GM21786 (cell line): Measurements from ENCODE around the gene EGFL8.

Experiments
- ATAC-seq: cut with Tn5 transposase; IDR thresholded peaks from one replicate; pipeline ENCODE4 v1.9.1; 2021; ENCODE audit not compliant: unreplicated experiment

Gene EGFL8

GRCh38 chr6:32146287-32146686 lies 18.1 kb upstream of the EGFL8 start:
- ATAC-seq = no peak

- ATAC-seq = no peak
These were observed 17.7 kb upstream of the EGFL8 start for GRCh38 chr6:32146687-32147086.

DNA sequence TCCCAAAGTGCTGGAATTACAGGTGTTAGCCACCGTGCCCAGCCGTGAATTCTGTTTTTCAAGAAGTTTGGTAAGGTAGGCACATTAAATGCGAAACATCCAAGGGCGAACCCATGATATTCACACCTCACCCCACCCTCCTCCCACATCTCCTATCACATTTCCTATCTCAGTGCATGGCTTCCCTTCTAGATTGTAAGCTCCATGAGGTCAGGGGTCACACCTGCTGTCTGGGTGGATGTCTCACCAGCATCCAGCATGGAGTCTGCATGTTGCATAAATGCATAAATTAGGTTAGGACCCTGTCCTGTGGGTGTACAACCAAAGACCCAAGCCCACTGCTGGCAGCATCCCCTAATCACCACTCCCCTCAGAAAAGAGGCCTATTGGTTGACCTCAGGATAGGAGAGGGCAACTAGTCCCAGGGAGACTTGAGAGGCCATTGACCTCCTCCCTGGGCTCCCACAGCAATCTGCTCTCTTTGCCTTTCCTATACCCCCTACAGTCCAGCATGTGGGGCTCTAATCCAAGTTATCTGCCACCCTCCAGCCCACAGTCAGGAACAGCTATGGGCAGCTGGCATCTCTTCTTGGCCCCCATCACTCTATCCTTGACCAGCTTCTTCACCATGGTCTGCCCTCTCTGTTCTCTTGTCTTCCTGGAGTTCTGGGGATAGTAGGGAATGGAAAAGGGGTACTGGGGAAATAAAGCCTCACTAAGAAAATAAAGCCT lies 16.8 kb upstream of the EGFL8 start:
- ATAC-seq = no peak

DNA sequence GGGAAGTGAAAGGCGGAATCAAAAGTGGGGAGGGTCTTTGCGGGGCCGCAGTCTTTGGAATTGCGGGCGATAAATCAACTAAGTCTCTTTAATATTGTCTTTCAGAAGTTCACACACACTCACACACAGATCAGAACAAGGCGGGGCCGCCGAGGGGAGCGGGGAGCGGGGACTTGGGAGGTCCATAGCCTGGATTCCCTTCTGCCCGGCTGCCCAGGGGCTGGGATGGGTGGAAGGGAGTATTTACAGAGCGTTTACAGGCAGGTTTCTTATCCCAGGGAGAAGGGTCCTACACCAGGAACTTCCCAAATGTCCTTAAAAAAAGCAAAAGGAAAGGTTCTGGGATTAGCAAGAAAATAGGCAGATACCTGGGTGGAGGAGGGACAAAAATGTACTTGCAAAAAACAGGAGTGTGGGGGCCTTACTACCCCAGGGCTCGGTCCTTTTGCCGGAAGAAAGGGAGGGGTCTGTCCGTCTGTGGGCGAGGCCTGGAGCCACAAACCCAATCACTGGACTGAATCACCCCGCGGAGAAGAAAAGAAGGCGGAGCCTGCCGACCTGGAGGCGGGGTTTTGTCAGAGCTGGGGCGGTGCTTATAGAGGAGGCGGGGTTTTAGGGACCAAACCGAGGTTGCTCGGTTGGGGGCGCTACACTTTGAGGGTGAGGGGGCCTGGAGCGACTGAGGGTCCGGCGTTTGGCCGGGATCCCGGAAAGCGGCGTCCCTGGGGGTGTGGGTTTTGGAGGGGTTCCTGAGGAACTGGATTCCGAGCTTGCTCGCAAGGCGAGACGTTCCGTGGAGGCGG lies 15.9 kb upstream of the EGFL8 start:
- ATAC-seq = no peak

- ATAC-seq = no peak
These were observed 15.2 kb upstream of the EGFL8 start for GRCh38 chr6:32149092-32149755.

- ATAC-seq = no peak
These were observed 14.2 kb upstream of the EGFL8 start for GRCh38 chr6:32149932-32150870.

GRCh38 chr6:32151181-32151862 lies 13.1 kb upstream of the EGFL8 start:
- no peak for ATAC-seq

GRCh38 chr6:32151863-32152768 lies 12.3 kb upstream of the EGFL8 start, which contains the start of gene PRRT1:
Gene PRRT1 (minus strand): TSS chr6:32151939. CDS start chr6:32151827, 112 bp downstream.
- no peak for ATAC-seq

- ATAC-seq = no peak
These were observed 11.4 kb upstream of the EGFL8 start for GRCh38 chr6:32152769-32153563.

- ATAC-seq = no peak
These were observed 10.6 kb upstream of the EGFL8 start, which contains the start of gene PPT2 for GRCh38 chr6:32153564-32154513. Gene PPT2 (plus strand): TSS chr6:32154141. CDS start chr6:32154595, 454 bp downstream.

- ATAC-seq = no peak
These were observed 9.8 kb upstream of the EGFL8 start for GRCh38 chr6:32154514-32155161.

GRCh38 chr6:32156891-32157290 lies 7.5 kb upstream of the EGFL8 start:
- ATAC-seq = no peak

DNA sequence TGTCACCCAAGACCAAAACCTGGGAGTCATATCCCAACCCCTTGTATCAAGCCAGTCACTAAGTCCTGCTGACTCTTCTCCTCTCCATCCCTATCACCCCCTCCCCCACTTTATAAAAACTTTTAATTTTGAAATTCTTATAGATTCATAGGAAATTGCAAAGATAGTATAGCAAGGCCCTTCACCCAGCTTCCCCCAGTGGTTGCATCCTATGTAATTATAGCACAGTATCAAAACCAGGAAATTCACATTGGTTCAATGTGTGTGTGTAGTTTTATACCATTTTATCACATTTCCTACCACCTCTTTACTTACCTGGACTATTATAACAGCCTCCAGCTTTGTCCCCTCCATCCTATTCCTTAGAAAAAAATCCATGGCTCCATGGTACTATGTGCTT lies 6.3 kb upstream of the EGFL8 start:
- ATAC-seq = no peak

DNA sequence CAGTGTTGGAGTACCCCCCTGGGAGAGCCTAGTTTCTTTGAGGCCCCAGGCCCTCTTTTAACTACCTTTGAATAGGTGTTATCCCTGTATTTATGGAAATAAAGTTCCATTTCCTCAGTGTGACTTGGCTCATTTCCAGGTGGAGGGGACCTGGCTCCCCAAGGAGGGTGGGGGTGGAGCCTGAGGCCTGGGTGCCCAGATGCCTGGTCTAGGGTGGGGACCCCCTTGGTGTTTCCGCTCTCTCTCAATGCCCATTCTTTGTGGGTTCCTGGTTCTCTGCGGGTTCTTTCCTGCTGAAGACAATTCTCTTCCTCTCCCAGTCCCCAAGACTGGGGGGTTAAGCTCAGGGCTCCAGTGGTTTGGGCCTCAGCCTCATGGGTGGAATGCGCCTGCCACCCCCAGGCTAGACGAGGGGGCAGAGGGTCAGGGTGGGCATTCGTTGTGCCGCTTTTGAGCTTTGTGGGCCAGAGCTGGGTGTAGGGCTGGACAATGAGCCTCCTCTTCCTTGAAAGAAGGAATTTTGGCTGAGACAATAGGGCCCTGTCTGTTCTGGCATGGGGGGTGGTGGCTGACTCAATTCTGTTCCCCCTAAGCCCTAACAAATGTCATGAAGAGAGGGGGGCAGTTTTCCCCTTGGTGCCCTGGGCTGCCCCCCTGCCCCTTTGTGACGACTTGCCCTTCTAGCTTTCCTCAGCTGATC lies 686 bp upstream of the EGFL8 start:
- ATAC-seq = no peak

DNA sequence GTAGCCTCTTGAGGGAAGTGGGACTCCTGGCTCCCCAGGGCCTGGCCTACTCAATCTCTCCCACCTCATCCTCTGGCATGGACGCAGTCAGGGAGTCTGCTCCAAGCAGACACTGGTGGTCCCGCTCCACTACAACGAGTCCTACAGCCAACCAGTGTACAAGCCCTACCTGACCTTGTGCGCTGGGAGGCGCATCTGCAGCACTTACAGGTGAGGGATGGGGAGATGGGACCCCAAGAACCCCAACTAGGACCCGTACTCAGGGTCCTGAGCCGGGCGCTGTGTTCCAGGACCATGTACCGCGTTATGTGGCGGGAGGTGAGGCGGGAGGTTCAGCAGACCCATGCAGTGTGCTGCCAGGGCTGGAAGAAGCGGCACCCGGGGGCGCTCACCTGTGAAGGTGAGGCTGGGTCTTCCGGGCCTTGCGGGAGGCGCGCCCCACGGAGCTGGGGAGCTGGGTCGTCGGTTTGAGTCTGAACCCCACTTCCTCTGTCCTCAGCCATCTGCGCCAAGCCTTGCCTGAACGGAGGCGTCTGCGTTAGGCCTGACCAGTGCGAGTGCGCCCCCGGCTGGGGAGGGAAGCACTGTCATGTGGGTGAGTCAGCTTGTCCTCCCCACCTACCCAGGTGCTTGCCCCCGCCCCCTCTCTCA lies 2.1 kb downstream of the EGFL8 start:
- no peak for ATAC-seq
